Sigmoid colon (tissue), 4 donors: ENCODE data around the gene LANCL1.

Source experiments
- EP300 ChIP-seq, 4 donors: sonication (generic); formaldehyde crosslinking; IDR thresholded peaks; one replicate each; pipeline ENCODE4 v1.6.1; 2017; ENCODE audit warnings: antibody characterized with exemption in 4 of 4
- POLR2A ChIP-seq, 2 donors: fragments of 450-650 bp; IDR thresholded peaks; one replicate each; pipeline ENCODE4 v1.6.1; 2016; ENCODE audit warnings: antibody characterized with exemption in 2 of 2, mild to moderate bottlenecking in 2 of 2, moderate library complexity in 2 of 2
- POLR2AphosphoS5 ChIP-seq, 4 donors: sonication (generic); formaldehyde crosslinking; IDR thresholded peaks; one replicate each; pipeline ENCODE4 v1.6.1; 2017; ENCODE audit warnings: antibody characterized with exemption in 4 of 4
- TF ChIP-seq, protein P1 (sequence below), 4 experiments: fragments of 450-650 bp in 3 of 4; fragments of 200-600 bp in 1 of 4; IDR thresholded peaks; one replicate each; pipeline ENCODE4 v1.5.1; 2016 to 2019; ENCODE audit warnings: antibody characterized with exemption in 4 of 4, mild to moderate bottlenecking in 3 of 4, moderate library complexity in 2 of 4

DNA sequence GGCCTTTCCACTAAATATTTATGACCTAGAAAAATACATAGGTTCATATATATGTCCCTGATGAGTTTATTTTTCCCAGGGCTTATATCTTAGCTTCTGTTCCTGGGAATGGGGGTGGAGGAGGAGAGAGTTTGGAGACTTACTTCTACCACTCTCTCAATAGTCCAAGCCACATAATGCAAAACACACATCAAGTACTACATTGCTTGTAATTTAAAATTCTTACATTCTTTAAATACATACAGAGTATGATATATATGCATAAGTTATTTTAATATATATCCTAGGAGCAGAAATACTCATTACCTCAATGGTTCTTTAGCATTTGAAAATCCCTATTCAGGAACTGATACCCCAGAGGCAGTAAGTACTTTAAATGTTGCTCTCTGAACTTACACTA, 88.4 kb downstream of the LANCL1 start:
- TF ChIP-seq, protein P1, sequence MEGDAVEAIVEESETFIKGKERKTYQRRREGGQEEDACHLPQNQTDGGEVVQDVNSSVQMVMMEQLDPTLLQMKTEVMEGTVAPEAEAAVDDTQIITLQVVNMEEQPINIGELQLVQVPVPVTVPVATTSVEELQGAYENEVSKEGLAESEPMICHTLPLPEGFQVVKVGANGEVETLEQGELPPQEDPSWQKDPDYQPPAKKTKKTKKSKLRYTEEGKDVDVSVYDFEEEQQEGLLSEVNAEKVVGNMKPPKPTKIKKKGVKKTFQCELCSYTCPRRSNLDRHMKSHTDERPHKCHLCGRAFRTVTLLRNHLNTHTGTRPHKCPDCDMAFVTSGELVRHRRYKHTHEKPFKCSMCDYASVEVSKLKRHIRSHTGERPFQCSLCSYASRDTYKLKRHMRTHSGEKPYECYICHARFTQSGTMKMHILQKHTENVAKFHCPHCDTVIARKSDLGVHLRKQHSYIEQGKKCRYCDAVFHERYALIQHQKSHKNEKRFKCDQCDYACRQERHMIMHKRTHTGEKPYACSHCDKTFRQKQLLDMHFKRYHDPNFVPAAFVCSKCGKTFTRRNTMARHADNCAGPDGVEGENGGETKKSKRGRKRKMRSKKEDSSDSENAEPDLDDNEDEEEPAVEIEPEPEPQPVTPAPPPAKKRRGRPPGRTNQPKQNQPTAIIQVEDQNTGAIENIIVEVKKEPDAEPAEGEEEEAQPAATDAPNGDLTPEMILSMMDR (IDR thresholded peaks at IDR 0.05), result no peak
- no peak for TF ChIP-seq POLR2A (IDR thresholded peaks at IDR 0.05)
- TF ChIP-seq POLR2AphosphoS5 (IDR thresholded peaks at IDR 0.05), result no peak
- TF ChIP-seq EP300 (IDR thresholded peaks at IDR 0.05), result no peak
